ENCODE measurements around the gene RASGRF1. TPM values are rescaled to one million over a fixed set of nuclear protein-coding genes. Genes with fewer than 3 reads are reported as not detected.

Gene RASGRF1
- total and polyA plus RNA-seq, 9 of the 15 experiments (the other 6 are each of a cell fraction or from before 2014, with no cell fraction given) = 0.03 to 0.58 (median 0.06) TPM; not detected in 1

GRCh38 chr15:78993931-78994530, 96.5 kb downstream of the RASGRF1 start (continued):
- TF ChIP-seq ZMIZ1 (IDR thresholded peaks at IDR 0.05; ENCODE audit: low read depth in 2 of 2, low read length in 2 of 2) = no peak
- TF ChIP-seq STAT6 (CRISPR knock-in tag; IDR thresholded peaks at IDR 0.05) = no peak
- TF ChIP-seq CCNT2 (IDR thresholded peaks at IDR 0.05; ENCODE audit: borderline replicate concordance, extremely low read depth, insufficient read length, low read depth, low read length) = no peak
- TF ChIP-seq CBX8 (IDR thresholded peaks at IDR 0.05; ENCODE audit: borderline replicate concordance, extremely low read depth, low read depth, low read length, poor library complexity, severe bottlenecking) = no peak
- TF ChIP-seq POLR2B (IDR thresholded peaks at IDR 0.05; ENCODE audit: low read depth, partially characterized antibody) = no peak
